WI38 (cell line): ENCODE results near the gene FRS2.

Experiments used
- H3K4me3 ChIP-seq: 2 replicates; pipeline ENCODE4 v1.5.1; 2011; ENCODE audit warnings: low read depth, mild to moderate bottlenecking, control low read depth, low read length
- TF ChIP-seq, protein P1 (sequence below): IDR thresholded peaks from 2 replicates; pipeline ENCODE4 v1.5.1; 2012; ENCODE audit warnings: low read depth, mild to moderate bottlenecking, control low read depth, low read length

Gene FRS2

DNA sequence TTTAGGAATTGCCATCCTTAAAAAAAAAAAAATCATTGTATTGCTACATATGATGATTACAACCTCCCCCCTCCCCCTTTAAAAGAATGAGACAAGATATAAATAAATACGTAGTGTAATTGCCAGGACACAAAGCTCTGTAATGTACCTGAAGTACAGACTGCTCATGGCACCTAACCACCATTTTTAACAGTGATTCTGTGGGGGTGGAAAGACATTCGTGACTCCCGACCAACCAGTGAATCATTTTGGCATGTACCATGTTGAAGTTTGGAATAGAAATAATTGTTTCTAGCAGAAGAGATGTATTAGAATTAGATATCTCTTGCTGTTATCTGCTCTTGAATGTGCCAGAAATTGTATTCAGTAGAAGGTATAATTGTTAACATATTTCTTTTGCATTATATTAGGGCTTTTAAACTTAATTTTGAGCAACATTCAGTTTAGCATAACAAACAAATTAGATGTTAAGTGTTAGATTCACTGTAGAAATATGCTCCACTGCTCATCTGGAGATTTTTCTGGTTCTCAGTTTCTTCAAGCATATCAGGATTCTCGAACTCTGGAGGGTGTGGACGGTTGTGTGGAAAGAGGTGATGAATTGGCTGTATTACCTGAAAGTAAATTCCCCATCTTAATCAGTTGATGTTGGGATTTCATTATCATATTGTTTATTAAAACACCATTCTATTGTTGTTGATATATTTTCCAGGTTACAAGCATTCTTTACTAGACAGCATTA, 31.1 kb downstream of the FRS2 start:
- peak overlapping the region; percentile 18; the same call in 1 of the 2 replicates for H3K4me3 ChIP-seq
- TF ChIP-seq, protein P1, sequence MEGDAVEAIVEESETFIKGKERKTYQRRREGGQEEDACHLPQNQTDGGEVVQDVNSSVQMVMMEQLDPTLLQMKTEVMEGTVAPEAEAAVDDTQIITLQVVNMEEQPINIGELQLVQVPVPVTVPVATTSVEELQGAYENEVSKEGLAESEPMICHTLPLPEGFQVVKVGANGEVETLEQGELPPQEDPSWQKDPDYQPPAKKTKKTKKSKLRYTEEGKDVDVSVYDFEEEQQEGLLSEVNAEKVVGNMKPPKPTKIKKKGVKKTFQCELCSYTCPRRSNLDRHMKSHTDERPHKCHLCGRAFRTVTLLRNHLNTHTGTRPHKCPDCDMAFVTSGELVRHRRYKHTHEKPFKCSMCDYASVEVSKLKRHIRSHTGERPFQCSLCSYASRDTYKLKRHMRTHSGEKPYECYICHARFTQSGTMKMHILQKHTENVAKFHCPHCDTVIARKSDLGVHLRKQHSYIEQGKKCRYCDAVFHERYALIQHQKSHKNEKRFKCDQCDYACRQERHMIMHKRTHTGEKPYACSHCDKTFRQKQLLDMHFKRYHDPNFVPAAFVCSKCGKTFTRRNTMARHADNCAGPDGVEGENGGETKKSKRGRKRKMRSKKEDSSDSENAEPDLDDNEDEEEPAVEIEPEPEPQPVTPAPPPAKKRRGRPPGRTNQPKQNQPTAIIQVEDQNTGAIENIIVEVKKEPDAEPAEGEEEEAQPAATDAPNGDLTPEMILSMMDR = no peak

GRCh38 chr12:69502345-69503081, 32.3 kb downstream of the FRS2 start:
- TF ChIP-seq, protein P1 = no peak
- 0 out of 2 replicates have a peak overlapping the region, but pooled peaks have one; percentile 14 for H3K4me3 ChIP-seq

DNA sequence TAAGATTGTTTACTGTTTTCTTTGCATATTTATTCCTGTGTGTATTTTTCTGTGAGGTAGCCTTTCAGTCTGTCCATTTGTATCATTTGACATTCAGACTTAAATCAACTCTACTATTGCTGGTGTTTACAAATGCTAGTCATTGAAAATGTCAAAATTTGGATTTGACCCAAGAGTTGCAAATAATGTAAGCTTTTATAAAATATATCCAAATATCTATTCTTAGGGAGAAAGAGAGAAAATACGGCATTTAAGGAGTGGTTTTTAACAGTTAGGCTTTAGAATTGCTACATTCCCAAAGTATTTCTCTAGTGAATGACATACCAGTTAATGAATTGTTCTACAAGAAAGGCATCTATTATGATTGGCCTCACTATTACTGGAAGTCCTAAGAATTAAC, 37.9 kb downstream of the FRS2 start:
- H3K4me3 ChIP-seq = no peak overlapping the region
- TF ChIP-seq, protein P1 = no peak

- TF ChIP-seq, protein P1 = no peak
Observed at GRCh38 chr12:69508621-69509020, 38.4 kb downstream of the FRS2 start.

DNA sequence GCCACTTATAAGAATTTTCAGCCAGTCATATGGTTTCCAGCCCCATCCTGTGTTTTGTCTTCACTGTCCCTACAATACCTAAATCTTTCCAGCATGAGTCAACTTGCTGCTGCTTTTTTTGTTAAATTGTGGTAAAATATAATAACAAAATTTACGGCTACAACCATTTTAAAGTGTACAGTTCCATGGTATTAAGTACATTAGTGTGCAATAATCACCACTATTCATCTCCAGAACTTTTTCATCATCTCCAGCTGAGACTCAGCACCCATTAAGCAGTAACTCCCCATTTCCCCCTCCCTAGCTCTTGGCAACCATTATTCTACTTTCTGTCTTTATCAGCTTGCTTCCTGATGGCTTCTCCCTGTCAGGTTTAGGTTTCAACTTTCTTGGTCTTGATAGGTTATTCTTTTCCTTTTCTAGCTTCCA, 39.1 kb downstream of the FRS2 start:
- TF ChIP-seq, protein P1 = no peak
- H3K4me3 ChIP-seq = no peak overlapping the region

More at GRCh38 chr12:69508621-69509020, 38.4 kb downstream of the FRS2 start:
- H3K4me3 ChIP-seq = no peak overlapping the region

GRCh38 chr12:69509904-69510827, 40.0 kb downstream of the FRS2 start:
- H3K4me3 ChIP-seq = no peak overlapping the region
- TF ChIP-seq, protein P1 = no peak
